Measurements from ENCODE around the gene DTD1. TPM values are rescaled to one million over a fixed set of nuclear protein-coding genes. Genes with fewer than 3 reads are reported as not detected.

DTD1 gene
- total RNA-seq, 1 experiment from 2014 or later, result 71.4 TPM

DNA sequence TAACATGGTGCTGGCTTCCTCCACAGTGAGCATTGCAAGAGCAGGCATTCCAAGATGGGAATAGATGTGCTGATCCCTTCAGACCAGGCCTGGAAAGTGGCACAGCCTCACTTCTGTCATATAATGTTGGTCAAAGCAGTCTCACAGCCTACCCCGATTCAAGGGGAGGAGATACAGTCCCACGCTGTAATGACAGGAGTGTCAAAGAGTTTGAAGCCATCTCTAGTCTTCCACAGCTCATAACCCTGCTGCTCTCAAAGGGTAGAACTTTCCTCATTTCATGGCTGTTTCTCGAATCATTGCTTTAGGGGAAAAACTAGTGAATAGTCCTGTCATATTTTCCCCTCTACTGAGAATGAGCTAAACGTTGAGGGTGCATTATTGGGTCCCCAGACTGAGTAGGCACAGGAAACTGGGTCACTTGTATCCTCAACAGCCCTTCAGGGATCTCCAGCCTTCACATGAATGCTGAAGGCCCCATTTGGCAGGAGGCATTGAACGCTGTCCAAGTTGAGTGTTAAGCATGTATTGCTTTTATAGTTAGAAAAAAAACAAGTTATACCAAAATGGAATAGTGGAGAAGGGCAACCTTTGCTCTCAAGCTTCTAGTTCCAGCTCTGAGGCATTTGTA is 27.3 kb downstream of the DTD1 start:
- no peak for DNase-seq (ENCODE audit: low read depth)

DNA sequence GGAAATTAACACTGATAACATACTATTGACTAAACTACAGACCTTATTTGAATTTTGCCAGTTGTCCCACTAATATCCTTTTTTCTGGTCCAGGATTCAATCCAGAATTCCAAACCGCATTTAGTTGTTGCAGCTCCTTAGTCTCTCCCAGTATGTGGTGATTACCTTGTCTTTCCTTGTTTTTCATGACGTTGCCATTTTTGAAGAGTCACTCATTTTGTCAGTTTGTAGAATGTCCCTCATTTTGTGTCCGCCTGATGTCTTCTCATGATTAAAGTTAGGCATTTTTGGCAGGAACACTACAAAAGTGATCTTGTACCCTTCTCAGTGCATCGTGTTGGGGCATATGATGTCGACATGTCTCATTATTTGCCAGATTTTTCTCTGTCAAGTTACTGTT is 33.1 kb downstream of the DTD1 start:
- DNase-seq (ENCODE audit: low read depth), result no peak

DNA sequence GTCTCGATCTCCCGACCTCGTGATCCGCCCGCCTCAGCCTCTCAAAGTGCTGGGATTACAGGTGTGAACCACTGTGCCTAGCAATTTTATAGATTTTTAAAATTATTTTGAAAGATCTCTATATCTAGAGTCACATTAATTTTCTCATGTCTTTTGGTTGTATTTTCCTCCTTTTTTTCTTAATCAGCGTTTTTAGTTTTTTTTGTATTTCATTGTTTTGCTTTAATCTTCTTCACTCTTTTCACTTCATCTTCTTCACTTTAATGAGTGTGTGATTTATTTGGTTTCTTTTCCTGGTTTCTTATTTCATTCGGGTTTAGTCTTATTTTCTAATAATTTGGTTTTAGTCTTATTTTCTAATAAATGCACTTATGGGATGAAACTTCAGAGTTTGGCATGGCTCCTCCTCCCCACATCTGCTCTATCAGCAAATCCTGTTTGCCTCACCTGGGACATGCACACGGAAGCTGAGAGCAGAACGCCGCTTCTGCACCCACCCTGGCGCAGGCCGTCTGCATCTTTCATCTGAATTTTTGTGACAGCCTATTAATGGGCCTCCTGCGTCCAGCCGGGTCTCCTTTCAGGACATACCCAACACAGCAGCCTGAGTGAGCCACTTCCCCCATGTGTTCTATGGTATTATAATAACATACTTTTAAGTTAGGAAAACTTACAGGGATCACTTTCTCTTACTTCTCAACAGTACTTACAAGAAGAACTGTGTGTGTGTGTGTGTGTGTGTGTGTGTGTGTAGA is 35.5 kb downstream of the DTD1 start:
- no peak for DNase-seq (ENCODE audit: low read depth)

DNA sequence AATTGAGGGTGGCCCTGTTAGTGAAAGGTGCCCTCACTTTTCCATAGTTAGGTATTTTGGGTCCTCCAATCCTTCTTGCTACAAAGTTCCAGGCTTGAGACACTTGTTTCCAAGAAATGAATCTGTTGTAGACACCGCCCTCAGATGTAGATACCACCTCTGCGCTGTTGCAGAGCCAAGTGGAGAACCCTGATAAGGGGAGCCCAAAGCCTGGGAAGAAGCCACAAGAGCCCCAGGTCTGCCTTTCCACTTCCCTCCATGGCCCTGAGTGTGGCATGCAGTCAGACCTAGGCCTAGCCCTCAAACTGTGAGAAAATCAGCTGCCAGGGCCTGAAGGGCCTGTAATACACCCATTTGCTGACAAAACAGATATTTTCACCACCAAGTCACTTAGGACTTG is 37.1 kb downstream of the DTD1 start:
- DNase-seq (ENCODE audit: low read depth), result no peak

DNA sequence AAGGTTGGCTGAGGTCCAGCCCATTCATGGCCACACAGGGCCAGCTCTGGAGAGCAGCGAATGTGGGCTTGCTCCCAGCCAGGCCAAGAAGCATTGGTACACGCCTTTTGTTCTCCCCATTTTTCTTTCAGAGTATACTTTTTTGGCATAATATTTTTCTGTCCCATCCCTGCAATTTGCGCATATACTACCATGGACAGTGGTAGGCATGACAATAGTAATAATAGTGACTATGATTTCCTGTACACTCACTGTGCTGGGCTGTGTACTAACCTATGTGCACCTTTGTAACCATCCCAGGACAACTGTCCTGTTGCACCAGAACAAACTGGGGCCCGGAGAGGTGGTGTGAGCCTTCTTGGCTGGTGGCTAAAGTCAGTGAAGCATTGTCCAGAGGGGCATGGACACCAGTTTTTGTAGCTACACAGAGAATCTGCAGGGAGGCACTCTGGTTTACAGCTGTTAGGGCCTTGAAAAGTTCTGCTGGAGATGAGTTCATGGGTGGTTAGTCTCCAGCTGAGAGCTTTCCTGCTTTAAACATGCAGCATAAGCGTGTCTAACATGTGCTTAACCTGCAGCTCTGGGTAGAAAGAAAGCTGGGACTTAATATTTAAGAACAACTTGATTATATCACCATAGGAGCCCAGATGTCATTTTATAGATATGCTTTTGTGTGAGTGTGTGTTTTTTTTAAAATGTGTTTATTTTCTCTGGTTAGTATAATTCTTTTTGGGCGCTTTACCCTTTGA is 38.2 kb downstream of the DTD1 start:
- DNase-seq (ENCODE audit: low read depth), result no peak

DNA sequence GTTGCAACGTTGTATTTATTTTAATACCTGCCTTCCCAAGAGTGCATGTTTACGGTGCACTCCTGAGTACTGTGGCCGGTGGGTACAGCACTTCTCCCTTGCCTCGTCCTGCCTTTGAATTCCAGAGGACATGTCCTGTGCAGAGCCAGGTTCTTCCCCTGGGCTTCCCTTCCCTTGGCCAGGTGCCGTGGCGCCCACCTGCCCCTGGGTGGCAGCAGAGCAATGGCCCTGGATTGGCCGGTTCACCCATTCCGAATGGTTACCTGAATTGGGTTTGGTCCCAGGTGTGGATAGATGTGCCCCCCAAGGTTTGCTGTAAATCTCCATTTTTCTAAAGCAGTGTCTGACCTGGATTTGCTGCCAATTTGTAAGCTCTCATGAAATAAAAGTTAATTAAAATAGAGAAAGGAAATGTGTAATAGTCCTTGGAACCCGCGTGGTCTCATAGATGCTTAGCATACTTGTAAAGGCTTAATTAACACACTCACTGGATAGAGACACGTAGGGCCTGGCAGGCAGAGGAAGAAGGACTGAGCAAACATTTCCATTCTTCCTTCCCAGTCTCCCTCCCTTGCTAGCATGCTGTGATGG is 40.6 kb downstream of the DTD1 start:
- DNase-seq (ENCODE audit: low read depth), result no peak

DNA sequence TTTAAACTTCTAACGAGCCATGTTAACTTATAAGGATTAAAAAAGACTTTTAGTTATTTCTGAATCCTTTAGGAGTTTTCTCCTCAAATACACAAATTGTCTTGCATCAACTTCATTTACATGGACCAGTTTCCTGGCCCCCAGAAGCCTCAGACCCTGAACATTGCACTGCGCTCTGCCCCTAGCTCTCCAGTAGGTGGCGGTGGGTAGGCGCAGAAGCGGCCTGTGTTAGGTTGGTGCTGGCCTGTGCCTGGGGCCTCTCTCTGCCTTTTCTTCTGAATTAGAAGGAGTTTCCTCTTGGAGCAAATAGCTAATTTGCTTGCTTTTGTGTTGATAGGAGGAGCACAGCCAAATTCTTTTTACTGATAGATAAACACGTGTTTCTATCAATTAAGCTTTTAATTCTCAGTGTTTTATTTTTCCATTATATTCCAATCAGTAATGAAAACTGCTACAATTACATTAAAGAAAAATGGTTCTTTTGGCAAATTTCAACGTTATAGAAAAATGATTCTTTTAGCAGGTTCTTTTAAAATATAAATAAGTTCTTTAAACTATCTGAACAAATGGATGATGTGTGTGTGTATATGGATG is 44.4 kb downstream of the DTD1 start:
- peak; percentile 44 for DNase-seq (ENCODE audit: low read depth)

DNA sequence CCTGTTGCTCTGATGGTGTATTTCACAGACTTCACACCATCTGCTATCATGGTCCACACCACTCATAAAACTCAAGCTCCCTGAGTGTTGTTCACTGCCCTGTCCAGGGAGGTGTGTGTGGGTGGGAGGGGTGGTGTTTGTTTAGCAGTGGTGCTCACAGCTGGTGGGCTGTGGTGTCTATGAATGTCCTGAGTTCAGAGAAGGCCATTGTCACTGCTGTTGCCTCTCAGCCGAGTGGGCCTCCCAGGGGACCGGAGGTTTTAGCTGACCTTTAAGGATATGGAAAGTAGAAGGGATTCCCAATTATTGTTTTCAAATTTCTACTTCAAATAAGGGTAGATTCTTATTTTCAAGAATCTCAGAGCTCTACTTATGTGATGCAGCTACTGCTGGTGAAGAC is 45.6 kb downstream of the DTD1 start:
- no peak for DNase-seq (ENCODE audit: low read depth)

DNA sequence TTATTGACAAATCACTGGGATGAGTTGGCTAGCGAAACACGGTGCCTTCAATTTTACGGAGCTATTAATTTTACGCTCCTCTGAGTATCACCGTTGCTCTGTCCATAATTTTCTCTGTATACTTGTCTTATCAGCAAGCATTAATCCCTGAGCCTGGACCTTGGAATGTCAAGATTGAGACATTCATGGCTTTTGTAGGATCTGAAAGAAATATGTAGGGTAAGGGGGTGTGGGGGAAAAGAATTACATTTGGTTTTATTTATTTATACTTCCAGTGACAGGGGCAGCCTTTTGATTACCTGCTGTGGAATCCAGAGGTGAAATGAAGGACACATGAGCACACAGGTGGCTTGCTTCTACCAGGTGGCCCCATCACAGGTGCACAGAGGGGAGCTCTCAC is 46.6 kb downstream of the DTD1 start:
- DNase-seq (ENCODE audit: low read depth), result no peak

DNA sequence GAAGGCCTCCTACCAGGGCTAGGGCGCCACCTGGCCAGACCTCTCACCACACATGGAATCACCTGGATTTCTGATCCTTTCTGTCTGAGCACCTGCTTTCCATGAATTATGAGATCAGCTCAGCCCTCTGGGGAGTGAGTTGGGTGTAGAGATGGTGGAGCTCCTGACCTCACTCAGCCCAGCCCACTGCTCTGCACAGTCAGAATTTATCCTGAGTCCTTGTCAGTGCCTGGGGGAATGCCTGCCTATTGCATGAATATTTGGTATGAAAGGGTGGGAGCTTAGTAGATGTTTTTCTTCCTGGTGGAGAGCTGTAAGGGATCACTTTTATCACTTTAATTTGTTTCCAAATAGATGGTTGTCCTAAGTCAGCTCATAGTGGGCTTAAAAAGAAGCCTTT is 47.5 kb downstream of the DTD1 start:
- no peak for DNase-seq (ENCODE audit: low read depth)

DNA sequence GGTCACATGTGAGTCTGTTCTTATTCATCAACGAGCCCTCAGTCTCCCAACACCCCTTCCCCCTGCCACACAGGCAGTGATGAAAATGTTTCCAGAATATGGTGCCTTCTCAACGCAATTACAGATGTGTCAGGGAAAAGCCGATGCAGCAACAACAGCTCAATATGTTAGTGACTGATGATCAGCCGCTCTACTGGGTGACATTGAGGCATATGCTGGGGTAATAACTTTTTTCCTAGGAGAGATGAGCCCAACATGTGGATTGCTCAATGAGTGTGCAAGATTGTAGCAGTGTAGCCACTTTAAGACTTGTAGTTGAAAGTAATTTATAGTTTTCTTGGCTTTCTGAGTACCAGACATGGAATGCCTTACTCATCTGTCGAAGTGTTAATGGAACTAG is 49.4 kb downstream of the DTD1 start:
- no peak for DNase-seq (ENCODE audit: low read depth)

DNA sequence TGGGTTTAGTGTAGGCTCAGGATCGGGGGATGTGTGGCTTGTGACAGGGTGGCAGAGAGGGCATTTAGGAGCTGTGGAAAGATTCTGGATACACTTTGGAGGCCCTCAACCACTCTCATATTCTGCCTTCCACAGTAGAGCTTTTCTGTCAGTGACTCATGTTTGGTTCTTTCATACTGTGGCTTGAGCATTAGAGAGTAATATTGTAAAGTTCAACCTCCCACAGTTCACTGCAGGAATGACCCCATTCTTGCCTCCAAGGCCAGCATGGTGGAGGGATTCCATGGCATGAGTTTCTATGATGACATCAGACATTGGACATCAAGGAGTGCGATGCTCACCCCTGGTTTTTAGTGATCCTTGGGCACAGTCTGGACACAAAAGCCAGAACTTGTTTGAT is 50.9 kb downstream of the DTD1 start:
- DNase-seq (ENCODE audit: low read depth), result peak; percentile 5

DNA sequence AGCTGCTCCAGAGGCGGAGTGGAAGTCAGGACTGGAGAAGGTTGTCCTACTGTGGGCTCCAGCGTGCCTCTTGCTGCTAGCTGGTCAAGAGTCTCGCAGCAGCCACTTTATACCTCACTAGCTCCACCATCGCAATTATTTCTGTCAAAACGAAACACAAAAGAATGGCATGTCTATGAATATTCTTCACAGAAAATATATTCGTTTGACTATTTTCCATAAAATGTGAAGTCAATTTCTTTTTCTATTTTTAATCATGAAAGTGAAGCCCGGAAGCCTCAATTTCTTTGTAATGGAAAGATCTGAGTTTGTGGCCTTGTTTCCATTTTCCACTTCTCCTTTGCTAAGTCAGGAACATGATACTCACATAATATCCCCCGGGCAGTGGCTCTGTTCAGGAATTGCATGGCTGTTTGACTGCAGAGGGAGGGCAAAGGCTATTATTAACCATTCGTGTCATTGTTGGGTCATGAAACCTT is 51.7 kb downstream of the DTD1 start:
- DNase-seq (ENCODE audit: low read depth), result peak; percentile 37

DNA sequence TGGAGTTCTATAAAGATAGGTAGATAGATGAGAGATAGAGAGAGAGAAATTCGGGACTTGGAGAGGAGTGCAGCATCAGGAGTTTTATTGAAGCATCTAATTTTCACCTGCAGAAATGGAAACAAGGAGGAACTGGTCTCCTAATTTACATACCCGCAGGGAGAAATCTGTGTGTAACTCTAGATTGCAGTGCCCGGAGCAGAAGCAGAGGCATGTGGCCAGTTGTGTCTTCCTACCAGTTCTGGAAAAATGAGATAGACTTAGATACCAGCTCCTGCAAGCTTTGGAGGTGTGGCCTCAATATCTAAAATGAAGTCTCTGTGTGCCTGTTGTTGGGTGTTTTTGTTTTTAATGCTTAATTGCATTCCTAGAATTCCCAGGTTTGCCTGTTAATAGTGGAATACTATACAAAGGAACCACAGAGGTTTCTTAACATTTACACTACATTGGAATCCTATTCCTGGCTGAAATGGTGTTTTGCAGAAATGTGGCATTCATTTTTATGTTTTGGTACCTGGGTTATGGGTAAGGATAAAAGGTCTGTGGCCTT is 57.4 kb downstream of the DTD1 start:
- no peak for DNase-seq (ENCODE audit: low read depth)

DNA sequence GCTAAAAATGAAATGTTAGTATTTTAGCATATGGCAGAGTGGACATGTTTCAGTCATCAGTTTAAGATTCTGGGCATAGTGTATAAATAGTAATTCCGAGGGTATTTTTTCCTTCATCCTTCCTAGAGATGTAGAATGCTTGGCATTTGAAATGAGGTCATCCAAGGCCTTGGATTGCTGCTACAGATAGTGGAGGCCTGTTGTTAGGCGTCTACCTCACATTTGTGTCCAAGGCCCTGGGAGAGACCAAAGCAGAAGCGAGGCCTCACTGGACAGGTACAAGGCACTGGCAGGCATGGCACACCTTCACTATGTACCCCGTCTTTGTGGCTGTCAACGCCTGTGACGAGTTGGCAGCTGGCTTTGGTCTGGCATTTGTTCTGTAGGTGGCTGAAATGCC is 58.0 kb downstream of the DTD1 start:
- DNase-seq (ENCODE audit: low read depth), result no peak

DNA sequence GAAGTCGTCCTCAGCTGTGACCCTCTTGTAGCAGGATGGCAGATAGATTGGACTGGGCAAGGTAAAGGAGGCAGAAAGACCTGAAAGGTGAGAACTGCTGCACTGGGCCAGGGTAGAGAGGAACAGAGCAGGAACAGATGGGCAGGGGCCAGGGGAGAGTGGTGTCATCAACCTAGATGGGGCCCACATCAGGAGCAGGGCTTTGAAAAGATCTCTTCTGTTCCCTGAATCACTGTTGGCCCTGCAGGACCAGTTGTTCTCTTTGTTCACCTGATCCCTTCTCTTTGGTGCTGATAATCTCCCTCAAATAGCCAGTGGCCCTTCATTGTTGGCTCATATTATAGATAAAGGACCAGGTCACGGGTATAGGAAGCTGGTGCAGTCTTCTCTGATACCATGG is 59.9 kb downstream of the DTD1 start:
- DNase-seq (ENCODE audit: low read depth), result no peak

DNA sequence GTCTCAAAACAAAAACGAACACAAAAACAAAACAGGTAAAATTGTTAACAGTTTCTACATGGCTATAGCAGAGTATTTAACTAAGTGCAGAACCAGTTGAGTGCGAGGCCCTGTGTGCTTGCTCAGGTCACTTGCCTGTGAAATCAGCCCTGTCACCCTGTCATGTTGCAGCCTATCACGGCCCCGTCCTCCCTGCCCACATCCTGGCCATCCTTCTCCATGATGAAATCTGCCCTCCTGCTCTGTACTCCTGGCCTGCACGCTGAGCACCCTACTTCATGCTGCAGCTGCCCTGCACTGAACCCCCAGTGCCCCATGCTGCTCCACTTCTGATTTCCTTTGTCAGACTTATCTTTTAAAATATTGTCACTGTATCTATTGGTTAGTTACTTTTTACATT is 62.4 kb downstream of the DTD1 start:
- no peak for DNase-seq (ENCODE audit: low read depth)

DNA sequence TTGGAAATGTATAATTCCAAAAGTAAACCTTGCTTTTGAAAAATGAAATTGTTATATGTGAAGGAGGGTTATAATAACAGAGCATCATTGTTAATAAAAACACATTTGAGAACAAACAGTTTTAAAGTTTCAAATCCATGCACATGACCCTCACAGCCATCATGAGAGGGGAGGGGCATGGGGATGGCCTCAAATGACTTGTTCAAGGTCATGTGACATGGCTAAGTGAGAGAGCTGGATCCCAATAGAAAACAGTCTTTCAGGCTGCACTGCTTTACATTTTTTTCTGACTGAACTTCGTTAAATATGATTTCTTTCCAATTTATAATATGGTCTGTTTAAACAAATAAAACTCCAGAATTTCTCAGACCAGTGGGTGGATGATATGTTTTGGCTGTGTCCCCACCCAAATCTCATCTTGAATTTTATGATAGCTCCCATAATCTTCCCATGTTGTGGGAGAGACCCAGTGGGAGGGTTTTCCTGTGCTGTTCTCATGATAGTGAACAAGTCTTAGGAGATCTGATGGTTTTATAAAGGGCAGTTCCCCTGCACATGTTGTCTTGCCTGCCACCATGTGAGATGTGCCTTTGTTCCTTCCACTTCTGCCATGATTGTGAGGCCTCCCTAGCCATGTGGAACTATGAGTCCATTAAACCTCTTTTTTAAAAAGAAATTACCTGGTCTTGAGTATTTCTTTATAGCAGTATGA is 66.0 kb downstream of the DTD1 start:
- DNase-seq (ENCODE audit: low read depth), result no peak

DNA sequence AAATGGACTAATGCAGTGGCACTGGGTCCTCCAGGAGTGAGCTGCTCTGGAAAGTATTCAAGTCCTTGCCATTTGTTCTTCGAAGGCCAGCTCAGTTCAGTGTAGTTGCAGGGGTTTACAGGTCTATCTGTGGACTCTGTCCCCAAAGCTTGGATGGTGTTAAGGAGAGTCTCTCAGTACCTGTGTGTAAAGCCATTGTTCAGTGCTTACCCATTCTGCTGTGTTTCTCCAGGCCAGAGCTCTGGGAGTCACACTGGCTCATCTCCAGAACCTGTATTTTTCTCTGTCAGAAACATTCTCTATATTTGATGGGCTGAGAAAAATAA is 66.6 kb downstream of the DTD1 start:
- no peak for DNase-seq (ENCODE audit: low read depth)

DNA sequence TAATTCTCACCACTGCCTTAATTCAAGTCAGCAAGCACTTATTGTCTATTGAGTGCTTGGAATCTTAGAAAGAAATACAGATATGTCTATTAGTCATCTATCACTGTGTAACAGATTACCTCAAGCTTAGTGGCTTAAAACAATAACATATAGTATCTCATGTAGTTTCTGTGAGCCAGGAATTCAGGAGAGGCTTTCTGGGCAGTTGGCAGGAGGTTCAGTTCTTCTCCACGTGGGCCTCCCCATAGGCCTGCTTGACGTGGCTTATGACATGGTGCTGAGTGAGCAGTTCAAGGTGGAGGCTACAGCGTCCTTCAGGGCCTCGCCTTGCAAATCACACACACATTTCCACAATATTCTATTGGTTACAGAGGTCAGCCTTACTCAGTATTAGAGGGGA is 69.7 kb downstream of the DTD1 start:
- DNase-seq (ENCODE audit: low read depth), result peak; percentile 38
